ENCODE data around the gene ZDHHC19.

DNA sequence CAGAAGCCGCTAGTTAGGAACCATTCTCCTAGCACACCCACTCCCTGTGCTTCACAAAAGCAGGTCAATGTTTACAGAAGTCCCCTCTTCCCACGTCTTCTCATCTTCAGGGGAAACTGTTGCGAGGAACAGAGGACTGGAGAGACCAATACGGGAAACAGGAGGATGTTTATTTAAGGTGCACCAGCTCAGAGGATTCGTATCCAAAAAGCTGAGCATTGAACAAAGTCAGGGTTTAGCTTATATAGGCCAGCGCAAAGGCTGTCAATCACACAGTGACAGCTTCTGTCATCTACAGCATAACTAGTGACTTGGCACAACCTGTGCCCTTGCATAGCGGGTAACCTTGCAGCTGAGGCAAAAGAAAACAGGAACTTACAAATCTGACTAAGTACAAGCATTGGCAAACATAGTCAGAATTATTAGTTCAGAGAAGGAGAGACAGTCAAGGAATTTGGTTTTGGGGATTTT is 61.3 kb downstream of the ZDHHC19 start:
- TF ChIP-seq, protein P1, sequence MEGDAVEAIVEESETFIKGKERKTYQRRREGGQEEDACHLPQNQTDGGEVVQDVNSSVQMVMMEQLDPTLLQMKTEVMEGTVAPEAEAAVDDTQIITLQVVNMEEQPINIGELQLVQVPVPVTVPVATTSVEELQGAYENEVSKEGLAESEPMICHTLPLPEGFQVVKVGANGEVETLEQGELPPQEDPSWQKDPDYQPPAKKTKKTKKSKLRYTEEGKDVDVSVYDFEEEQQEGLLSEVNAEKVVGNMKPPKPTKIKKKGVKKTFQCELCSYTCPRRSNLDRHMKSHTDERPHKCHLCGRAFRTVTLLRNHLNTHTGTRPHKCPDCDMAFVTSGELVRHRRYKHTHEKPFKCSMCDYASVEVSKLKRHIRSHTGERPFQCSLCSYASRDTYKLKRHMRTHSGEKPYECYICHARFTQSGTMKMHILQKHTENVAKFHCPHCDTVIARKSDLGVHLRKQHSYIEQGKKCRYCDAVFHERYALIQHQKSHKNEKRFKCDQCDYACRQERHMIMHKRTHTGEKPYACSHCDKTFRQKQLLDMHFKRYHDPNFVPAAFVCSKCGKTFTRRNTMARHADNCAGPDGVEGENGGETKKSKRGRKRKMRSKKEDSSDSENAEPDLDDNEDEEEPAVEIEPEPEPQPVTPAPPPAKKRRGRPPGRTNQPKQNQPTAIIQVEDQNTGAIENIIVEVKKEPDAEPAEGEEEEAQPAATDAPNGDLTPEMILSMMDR (IDR thresholded peaks at IDR 0.05) = no peak
- no peak for TF ChIP-seq POLR2A (IDR thresholded peaks at IDR 0.05)

All from upper lobe of left lung (tissue), 4 donors.